K562 (cell line): ENCODE measurements around the gene CLEC17A. TPM values are rescaled to one million over a fixed set of nuclear protein-coding genes. Genes with fewer than 3 reads are reported as not detected.

Source experiments
- ATAC-seq: fragments of 200-7000 bp; cut with Tn5 transposase; 3 replicates; pipeline ENCODE4 v1.9.1; 2020; ENCODE audit warnings: moderate library complexity
- BruUV-seq: library from RNA; stranded (reverse); fragments of 400-500 nt; replicated peaks from 2 replicates; lab custom pipeline; 2021; lab: Mats Ljungman, UMichigan
- CTCF ChIA-PET: fragments of 300-600 bp; formaldehyde crosslinking; extraction: SDS; loops from one replicate; lab custom pipeline; 2021; ENCODE audit warnings: low intra/inter-chr PET ratio; lab: Yijun Ruan, JAX
- POLR2A ChIA-PET: fragments of 300-600, 350-650 bp; sonication (Branson Sonifier 250); formaldehyde crosslinking; extraction: SDS; loops from one replicate; lab custom pipeline; 2021; ENCODE audit warnings: antibody characterized with exemption, inconsistent platforms; lab: Yijun Ruan, JAX
- DNase-seq, 4 experiments: peaks; one replicate each; pipeline versions ENCODE4 v3.0.0 to v3.0.0-alpha.2; 2011 to 2018; ENCODE audit warnings: low spot score in 3 of 4, mixed read lengths in 3 of 4; ENCODE audit errors: extremely low read depth in 1 of 4
- FAIRE-seq: peaks from 2 replicates; lab custom pipeline; 2011; peaks lifted over from hg19 to GRCh38; lab: Jason Lieb, UNC
- H2AFZ ChIP-seq: 2 replicates; pipeline ENCODE4 v1.6.0; 2011; ENCODE audit warnings: low read depth, low read length, control low read depth, inconsistent platforms
- H3K27ac ChIP-seq: fragments of 200-600 bp; 3 replicates; pipeline ENCODE4 v1.8.0; 2011; ENCODE audit warnings: low read depth, mild to moderate bottlenecking, control low read depth, inconsistent platforms, low read length, moderate library complexity, mixed read lengths; ENCODE audit errors: extremely low read depth
- H3K27me3 ChIP-seq, 2 experiments: fragments of 300-600 bp in 1 of 2; 2 replicates in 1 of 2; 3 replicates in 1 of 2; pipeline versions ENCODE4 v1.6.0 to v1.8.0; 2011; ENCODE audit warnings: inconsistent platforms in 2 of 2, low read length in 2 of 2, mild to moderate bottlenecking in 1 of 2, mixed read lengths in 1 of 2, moderate library complexity in 1 of 2; ENCODE audit not compliant: control insufficient read depth in 2 of 2, insufficient read depth in 2 of 2
- H3K36me3 ChIP-seq: fragments of 300-600 bp; 3 replicates; pipeline ENCODE4 v1.8.0; 2011; ENCODE audit warnings: mild to moderate bottlenecking, low read length, inconsistent platforms; ENCODE audit not compliant: control insufficient read depth, insufficient read depth
- H3K4me1 ChIP-seq, 2 experiments: fragments of 200-600 bp in 1 of 2; replicated peaks in 1 of 2; 2 replicates in 1 of 2; 3 replicates in 1 of 2; pipeline versions ENCODE4 v1.5.1 to v1.8.0; 2011; ENCODE audit warnings: inconsistent platforms in 2 of 2, low read length in 2 of 2, mild to moderate bottlenecking in 1 of 2, mixed read lengths in 1 of 2, moderate library complexity in 1 of 2; ENCODE audit not compliant: control insufficient read depth in 2 of 2, insufficient read depth in 2 of 2
- H3K4me2 ChIP-seq: 2 replicates; pipeline ENCODE4 v1.6.1; 2011; ENCODE audit warnings: low read length, control low read depth, inconsistent platforms, mixed read lengths; ENCODE audit not compliant: insufficient read depth
- H3K4me3 ChIP-seq: fragments of 200-600 bp; sonication (generic), shearing (Covaris generic); 2 replicates; pipeline ENCODE4 v1.5.1; 2016; ENCODE audit warnings: control low read depth, inconsistent platforms
- H3K79me2 ChIP-seq: fragments of 200-600 bp; 3 replicates; pipeline ENCODE4 v1.8.0; 2011; ENCODE audit warnings: low read length, inconsistent platforms; ENCODE audit not compliant: control insufficient read depth, insufficient read depth
- H3K9ac ChIP-seq, 2 experiments: 2 replicates each; pipeline versions ENCODE4 v1.6.0 to v1.6.1; 2011; ENCODE audit warnings: low read depth in 2 of 2, low read length in 2 of 2, control low read depth in 1 of 2, inconsistent platforms in 1 of 2, mild to moderate bottlenecking in 1 of 2, mixed read lengths in 1 of 2; ENCODE audit not compliant: insufficient read depth in 1 of 2
- H3K9me1 ChIP-seq: one replicate; pipeline ENCODE4 v1.6.0; 2011; ENCODE audit warnings: inconsistent platforms, mild to moderate bottlenecking, low read length, moderate library complexity; ENCODE audit not compliant: control insufficient read depth, insufficient read depth
- H3K9me3 ChIP-seq: replicated peaks from 2 replicates; pipeline ENCODE4 v1.5.1; 2011; ENCODE audit warnings: low read depth, low read length, inconsistent platforms; ENCODE audit not compliant: control insufficient read depth, insufficient read depth
- H4K20me1 ChIP-seq: replicated peaks from 2 replicates; pipeline ENCODE4 v1.6.1; 2011; ENCODE audit warnings: low read length, inconsistent platforms, mixed read lengths; ENCODE audit not compliant: control insufficient read depth, insufficient read depth
- ATF1 ChIP-seq, 2 experiments: fragments of 450-650 bp in 1 of 2; IDR thresholded peaks; 2 replicates each; pipeline ENCODE4 v1.6.1; 2016; ENCODE audit warnings: missing compliant biosample characterization in 1 of 2, missing genetic modification characterization in 1 of 2
- DLX4 ChIP-seq: fragments of 250-450 bp; sonication (Bioruptor Pico); IDR thresholded peaks from 2 replicates; pipeline ENCODE4 v1.6.1; 2021; ENCODE audit warnings: mild to moderate bottlenecking
- FUS ChIP-seq: fragments of 200-400 bp; formaldehyde crosslinking; optimal IDR thresholded peaks from 2 replicates; pipeline ENCODE3; 2017; ENCODE audit warnings: low read depth, low read length
- HINFP ChIP-seq: fragments of 450-650 bp; conservative IDR thresholded peaks from 2 replicates; pipeline ENCODE4 v1.6.1; 2016; ENCODE audit warnings: missing genetic modification characterization, low read depth, mild to moderate bottlenecking, control low read depth, missing compliant biosample characterization
- MBD1 ChIP-seq: fragments of 250-450 bp; sonication (Bioruptor Pico); IDR thresholded peaks from 2 replicates; pipeline ENCODE4 v1.8.0; 2022; ENCODE audit warnings: inconsistent platforms
- SOX6 ChIP-seq: fragments of 450-650 bp; IDR thresholded peaks from 2 replicates; pipeline ENCODE4 v1.6.1; 2014; ENCODE audit warnings: mild to moderate bottlenecking
- TAF7 ChIP-seq: fragments of 450-650 bp; IDR thresholded peaks from 2 replicates; pipeline ENCODE4 v1.6.1; 2016; ENCODE audit warnings: missing genetic modification characterization, missing compliant biosample characterization
- ZNF408 ChIP-seq: fragments of 250-450 bp; sonication (Bioruptor Pico); IDR thresholded peaks from 2 replicates; pipeline ENCODE4 v1.4.0; 2020; ENCODE audit warnings: low read depth, mild to moderate bottlenecking, moderate library complexity
- WGBS: fragments of 100-300 bp; shearing (Covaris generic); methylation state at CpG from one replicate; pipeline ENCODE4 v1.1.6; 2016; ENCODE audit warnings: low coverage, mixed read lengths; ENCODE audit not compliant: insufficient coverage; ENCODE audit errors: missing lambda C conversion rate; 5-methylcytosine and 5-hydroxymethylcytosine counted together
- in situ Hi-C: fragments of 300-500 bp; cut with MboI; formaldehyde crosslinking; loops from 4 replicates; pipeline ENCODE4 v1.15.0; 2018; ENCODE audit warnings: inconsistent platforms, mixed read lengths
- intact Hi-C: fragments of 100-400 bp; cut with micrococcal nuclease; formaldehyde crosslinking; loops from 2 replicates; pipeline ENCODE4 v1.14.2; 2022
- polyA plus RNA-seq, 8 experiments: library from polyadenylated mRNA; depleted of rRNA in 4 of 8; stranded (reverse) in 5 of 8; unstranded in 3 of 8; fragments of >200 nt; fragmentation: Nextera tagmentation in 2 of 8; fragmentation: Illumina TruSeq in 1 of 8; extraction: Ambion mirVana in 2 of 8; extraction: Trizol in 1 of 8; gene quantifications; 2 replicates each; pipeline versions ENCODE4 v1.2.1 to v1.2.3, GENCODE V29; 2011 to 2014; ENCODE audit warnings: inconsistent platforms in 1 of 8, missing spikeins in 1 of 8
- total RNA-seq, 7 experiments: library from RNA; depleted of rRNA in 6 of 7; stranded (reverse); fragments of >200 nt in 6 of 7; fragmentation: Illumina TruSeq in 2 of 7; extraction: Trizol in 2 of 7; gene quantifications; 2 replicates each; pipeline versions ENCODE4 v1.2.1 to v1.2.3, GENCODE V29; 2011 to 2021; ENCODE audit warnings: low replicate concordance in 1 of 7

Gene CLEC17A
- total and polyA plus RNA-seq, 9 of the 15 experiments (the other 6 are each of a cell fraction or from before 2014, with no cell fraction given) = 0.03 TPM; not detected in 8

GRCh38 chr19:14615623-14616022 is 32.7 kb downstream of the CLEC17A start:
- no peak overlapping the region for H3K9ac ChIP-seq
- no peak for TF ChIP-seq TAF7 (tag)
- TF ChIP-seq SOX6 = no peak
- TF ChIP-seq ZNF408 (CRISPR knock-in tag) = no peak
- TF ChIP-seq ATF1 (CRISPR knock-in tag; IDR thresholded peaks at IDR 0.05) = no peak
- no peak for TF ChIP-seq ATF1 (tag; IDR thresholded peaks at IDR 0.05)
- no peak for TF ChIP-seq FUS
- no peak for TF ChIP-seq MBD1
- no peak for TF ChIP-seq HINFP
- TF ChIP-seq DLX4 (CRISPR knock-in tag) = no peak
- DNase-seq = no peak
- no peak overlapping the region for H3K4me2 ChIP-seq
- H3K79me2 ChIP-seq = no peaks in the 10 kb centered on the region
- intact Hi-C loops (no loop called here), in situ Hi-C loops (no loop called here)
- H3K27me3 ChIP-seq = no peaks in the 10 kb centered on the region
- BruUV-seq = no TSS peak
- ChIA-PET CTCF (no interaction called here), POLR2A (interaction anchor here (0.6 kb wide), 1 partner anchor 12 kb away, joined by 3 read pairs; no protein-coding TSS in a partner anchor)
- H3K4me1 ChIP-seq = peaks cover 4% of the 10 kb centered on the region in 2 experiments; a peak in 2 of 5 replicates
- ATAC-seq = no peak
- H3K36me3 ChIP-seq = no peaks in the 10 kb centered on the region
- no peak overlapping the region for H3K4me3 ChIP-seq
- H3K27ac ChIP-seq = no peak overlapping the region
- H3K9me3 ChIP-seq = peaks cover 9% of the 10 kb centered on the region
- no peaks in the 10 kb centered on the region for H3K9me1 ChIP-seq
- H2AFZ ChIP-seq = no peak overlapping the region
- no peaks in the 10 kb centered on the region for H4K20me1 ChIP-seq
- no peak for FAIRE-seq
- 10% methylated on average over 8 of the region's 8 CpGs for WGBS
